ENCODE data around the gene KIF4A.

DNA sequence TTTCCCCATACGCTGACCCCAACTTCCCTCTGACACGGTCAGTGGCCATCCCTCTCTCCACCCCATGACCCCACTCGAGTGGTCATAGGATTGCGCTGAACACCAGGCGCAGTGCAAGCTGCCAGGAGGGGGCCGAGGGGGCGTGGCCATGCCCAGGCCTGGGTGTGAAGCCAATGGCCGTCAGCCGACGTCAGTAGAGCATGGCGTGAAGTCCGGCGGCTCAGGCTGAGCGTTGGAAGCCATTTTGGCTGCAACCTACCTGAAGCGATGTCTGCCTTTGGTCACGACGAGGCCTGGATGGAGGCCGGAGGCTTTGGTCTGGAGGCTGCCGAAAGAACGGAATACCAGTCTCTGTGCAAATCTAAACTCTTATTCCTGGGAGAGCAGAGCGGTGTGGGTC, 8.0 kb upstream of the KIF4A start, which contains the start of gene RAB41:
- TF ChIP-seq, protein P1, sequence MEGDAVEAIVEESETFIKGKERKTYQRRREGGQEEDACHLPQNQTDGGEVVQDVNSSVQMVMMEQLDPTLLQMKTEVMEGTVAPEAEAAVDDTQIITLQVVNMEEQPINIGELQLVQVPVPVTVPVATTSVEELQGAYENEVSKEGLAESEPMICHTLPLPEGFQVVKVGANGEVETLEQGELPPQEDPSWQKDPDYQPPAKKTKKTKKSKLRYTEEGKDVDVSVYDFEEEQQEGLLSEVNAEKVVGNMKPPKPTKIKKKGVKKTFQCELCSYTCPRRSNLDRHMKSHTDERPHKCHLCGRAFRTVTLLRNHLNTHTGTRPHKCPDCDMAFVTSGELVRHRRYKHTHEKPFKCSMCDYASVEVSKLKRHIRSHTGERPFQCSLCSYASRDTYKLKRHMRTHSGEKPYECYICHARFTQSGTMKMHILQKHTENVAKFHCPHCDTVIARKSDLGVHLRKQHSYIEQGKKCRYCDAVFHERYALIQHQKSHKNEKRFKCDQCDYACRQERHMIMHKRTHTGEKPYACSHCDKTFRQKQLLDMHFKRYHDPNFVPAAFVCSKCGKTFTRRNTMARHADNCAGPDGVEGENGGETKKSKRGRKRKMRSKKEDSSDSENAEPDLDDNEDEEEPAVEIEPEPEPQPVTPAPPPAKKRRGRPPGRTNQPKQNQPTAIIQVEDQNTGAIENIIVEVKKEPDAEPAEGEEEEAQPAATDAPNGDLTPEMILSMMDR (IDR thresholded peaks at IDR 0.05), result no peak
- TF ChIP-seq POLR2A (IDR thresholded peaks at IDR 0.05), result no peak
